Measurements from ENCODE around the gene TLNRD1.

TLNRD1 gene

DNA sequence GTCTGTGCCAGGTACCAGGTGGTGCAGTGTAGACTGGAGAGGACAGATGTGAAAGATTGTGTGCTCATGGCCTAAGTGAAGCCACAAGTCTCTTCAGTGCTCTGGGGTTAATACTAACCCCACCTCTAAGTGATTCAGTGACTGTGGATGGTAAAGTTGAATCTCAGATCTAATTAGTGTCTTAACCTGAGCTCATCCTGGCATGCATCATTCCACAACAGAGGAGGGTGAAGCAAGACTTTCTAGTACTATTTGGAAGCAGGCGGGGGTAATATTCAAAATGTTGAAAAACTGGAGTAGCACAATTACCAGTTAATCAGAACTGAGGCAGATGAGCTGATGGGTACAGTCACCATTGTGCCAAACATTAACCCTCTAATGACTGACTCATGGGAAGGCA lies 8.3 kb upstream of the TLNRD1 start:
- TF ChIP-seq, protein P1, sequence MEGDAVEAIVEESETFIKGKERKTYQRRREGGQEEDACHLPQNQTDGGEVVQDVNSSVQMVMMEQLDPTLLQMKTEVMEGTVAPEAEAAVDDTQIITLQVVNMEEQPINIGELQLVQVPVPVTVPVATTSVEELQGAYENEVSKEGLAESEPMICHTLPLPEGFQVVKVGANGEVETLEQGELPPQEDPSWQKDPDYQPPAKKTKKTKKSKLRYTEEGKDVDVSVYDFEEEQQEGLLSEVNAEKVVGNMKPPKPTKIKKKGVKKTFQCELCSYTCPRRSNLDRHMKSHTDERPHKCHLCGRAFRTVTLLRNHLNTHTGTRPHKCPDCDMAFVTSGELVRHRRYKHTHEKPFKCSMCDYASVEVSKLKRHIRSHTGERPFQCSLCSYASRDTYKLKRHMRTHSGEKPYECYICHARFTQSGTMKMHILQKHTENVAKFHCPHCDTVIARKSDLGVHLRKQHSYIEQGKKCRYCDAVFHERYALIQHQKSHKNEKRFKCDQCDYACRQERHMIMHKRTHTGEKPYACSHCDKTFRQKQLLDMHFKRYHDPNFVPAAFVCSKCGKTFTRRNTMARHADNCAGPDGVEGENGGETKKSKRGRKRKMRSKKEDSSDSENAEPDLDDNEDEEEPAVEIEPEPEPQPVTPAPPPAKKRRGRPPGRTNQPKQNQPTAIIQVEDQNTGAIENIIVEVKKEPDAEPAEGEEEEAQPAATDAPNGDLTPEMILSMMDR (IDR thresholded peaks at IDR 0.05; ENCODE audit: low read length, missing control alignments) = no peak
- DNase-seq (ENCODE audit: low read depth) = no peak
- no peak overlapping the region for H3K4me3 ChIP-seq (replicated peaks; ENCODE audit: low read depth, low read length)

DNA sequence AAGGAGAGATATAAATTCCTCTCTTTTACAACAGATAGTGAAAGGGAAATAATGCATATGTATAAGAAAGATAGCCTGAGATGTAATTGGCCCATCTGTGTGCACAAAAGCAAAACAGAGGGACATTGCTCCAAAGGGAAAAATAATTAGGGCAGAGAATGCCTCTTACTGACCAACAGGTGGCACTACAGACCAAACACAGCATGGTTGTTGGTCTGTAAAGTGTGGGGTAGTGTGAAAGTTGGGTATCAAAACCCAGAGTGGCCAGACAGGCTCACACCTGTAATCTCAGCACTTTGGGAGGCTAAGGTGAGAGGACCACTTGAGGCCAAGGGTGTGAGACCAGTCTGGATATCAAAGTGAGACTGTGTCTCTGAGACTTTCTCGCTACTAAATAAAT lies 4.5 kb upstream of the TLNRD1 start:
- TF ChIP-seq, protein P1 (IDR thresholded peaks at IDR 0.05; ENCODE audit: low read length, missing control alignments) = peak; percentile 50
- H3K4me3 ChIP-seq (replicated peaks; ENCODE audit: low read depth, low read length) = no peak overlapping the region
- DNase-seq (ENCODE audit: low read depth) = peak; percentile 39

DNA sequence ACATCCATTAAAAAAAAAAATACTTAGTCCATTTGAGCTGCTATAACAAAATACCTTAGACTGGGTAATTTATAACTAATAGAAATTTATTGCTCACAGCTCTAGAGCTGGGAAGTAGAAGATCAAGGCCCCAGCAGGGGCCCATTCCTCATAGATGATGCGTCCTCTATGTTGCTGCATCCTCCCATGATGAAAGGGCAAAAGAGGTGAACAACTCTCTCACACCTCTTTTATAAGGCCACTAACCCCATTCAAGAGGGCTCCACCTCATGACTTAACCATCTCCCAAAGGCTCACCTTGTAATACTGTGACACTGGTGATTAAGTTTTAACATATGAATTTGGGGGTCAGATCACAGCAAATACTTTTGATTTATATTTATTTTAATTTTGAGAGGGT lies 3.0 kb upstream of the TLNRD1 start:
- no peak for DNase-seq (ENCODE audit: low read depth)
- no peak overlapping the region for H3K4me3 ChIP-seq (replicated peaks; ENCODE audit: low read depth, low read length)
- TF ChIP-seq, protein P1 (IDR thresholded peaks at IDR 0.05; ENCODE audit: low read length, missing control alignments) = no peak

DNA sequence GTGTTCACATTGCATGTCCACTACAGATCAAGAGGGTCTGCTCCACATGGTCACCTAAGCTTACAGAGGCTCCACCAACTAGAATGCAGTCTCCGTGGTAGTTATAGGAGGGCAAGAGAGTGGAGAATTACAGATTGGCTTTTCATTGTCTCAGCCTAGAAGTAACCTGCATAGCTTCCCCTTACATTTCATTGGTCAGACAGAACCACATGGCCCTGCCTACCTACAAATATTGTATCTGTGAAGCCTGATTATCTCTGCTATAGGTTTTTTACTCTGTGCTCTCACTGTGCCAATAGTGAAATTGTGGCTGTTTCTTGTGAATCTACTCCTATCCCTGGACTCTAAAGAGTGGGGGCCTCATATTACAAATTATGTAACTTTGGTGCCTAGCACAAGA lies 2.5 kb upstream of the TLNRD1 start:
- H3K4me3 ChIP-seq (replicated peaks; ENCODE audit: low read depth, low read length) = no peak overlapping the region
- TF ChIP-seq, protein P1 (IDR thresholded peaks at IDR 0.05; ENCODE audit: low read length, missing control alignments) = no peak
- no peak for DNase-seq (ENCODE audit: low read depth)

DNA sequence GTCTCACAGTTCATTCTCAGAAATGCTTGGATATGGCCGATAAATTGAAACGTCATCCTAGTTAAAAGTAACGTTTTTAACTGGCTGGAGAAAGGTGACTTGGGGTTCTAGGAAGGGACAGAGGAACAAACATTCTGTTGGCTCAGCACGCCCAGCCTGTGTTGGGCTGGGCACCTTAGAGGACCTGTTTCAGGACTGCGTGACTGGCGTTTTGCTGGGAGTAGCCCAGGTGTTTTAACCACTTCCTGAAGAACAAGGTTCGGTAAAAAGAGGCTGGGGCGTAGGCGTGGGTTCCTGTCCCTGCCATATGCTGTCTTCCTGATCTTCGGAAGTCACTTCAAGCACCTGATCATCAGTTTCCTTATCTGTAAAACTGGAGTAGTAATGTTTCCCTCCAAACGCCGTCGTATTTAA lies 1.1 kb upstream of the TLNRD1 start:
- TF ChIP-seq, protein P1 (IDR thresholded peaks at IDR 0.05; ENCODE audit: low read length, missing control alignments) = no peak
- peak overlapping the region; percentile 90 for H3K4me3 ChIP-seq (replicated peaks; ENCODE audit: low read depth, low read length)
- DNase-seq (ENCODE audit: low read depth) = no peak

DNA sequence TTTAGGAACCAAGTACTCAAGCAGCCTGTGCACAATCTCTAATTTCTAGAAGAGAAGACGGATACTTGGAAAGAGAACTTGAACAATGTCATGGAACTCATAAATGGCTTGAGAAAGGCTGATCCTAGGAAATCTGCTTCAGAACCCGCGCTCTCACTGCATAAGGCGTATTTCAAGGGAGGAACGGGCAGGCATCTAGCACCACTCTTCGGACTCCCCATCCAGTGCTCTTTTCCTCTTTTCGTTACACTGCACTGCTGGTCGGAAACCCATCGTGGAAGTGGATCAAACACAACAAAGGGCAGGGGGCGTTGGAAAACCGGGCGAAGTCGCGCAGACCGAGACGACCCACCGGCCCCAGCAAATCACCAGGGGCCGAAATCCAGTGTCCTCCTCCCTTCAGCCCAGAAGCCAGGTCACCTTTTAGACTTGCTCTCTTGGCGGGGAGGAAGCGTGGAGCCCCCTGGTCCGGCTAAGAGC lies 539 bp upstream of the TLNRD1 start:
- no peak for DNase-seq (ENCODE audit: low read depth)
- peak overlapping the region; percentile 90 for H3K4me3 ChIP-seq (replicated peaks; ENCODE audit: low read depth, low read length)
- TF ChIP-seq, protein P1 (IDR thresholded peaks at IDR 0.05; ENCODE audit: low read length, missing control alignments) = no peak

Data from fibroblast of pulmonary artery (primary cell).